HS-27A (cell line): ENCODE data around the gene YTHDC1.
"Not testable (repeated sequence)": the region's sequence is repeated elsewhere in the genome, so short reads cannot be mapped to it uniquely, and the experiment has no call there.

Source experiments
- DNase-seq: peaks from one replicate; pipeline ENCODE4 v3.0.0-alpha.2; 2012; ENCODE audit warnings: low read depth, missing footprints

Gene YTHDC1

GRCh38 chr4:68288393-68288740 lies 61.5 kb downstream of the YTHDC1 start:
- no peak for DNase-seq

- DNase-seq: no peak
Observed at GRCh38 chr4:68287704-68288392, 62.0 kb downstream of the YTHDC1 start.

GRCh38 chr4:68283714-68284113 lies 66.2 kb downstream of the YTHDC1 start:
- DNase-seq: no peak

- no peak for DNase-seq
Observed at GRCh38 chr4:68283095-68283494, 66.8 kb downstream of the YTHDC1 start.

GRCh38 chr4:68281796-68282740 lies 67.8 kb downstream of the YTHDC1 start:
- not testable (repeated sequence) for DNase-seq

- DNase-seq: no peak
Observed at GRCh38 chr4:68278029-68278428, 71.9 kb downstream of the YTHDC1 start.

GRCh38 chr4:68277627-68278026 lies 72.3 kb downstream of the YTHDC1 start:
- DNase-seq: no peak

GRCh38 chr4:68272860-68273259 lies 77.0 kb downstream of the YTHDC1 start:
- DNase-seq: no peak

- DNase-seq: no peak
Observed at GRCh38 chr4:68272380-68272779, 77.5 kb downstream of the YTHDC1 start.

GRCh38 chr4:68271851-68272357 lies 78.0 kb downstream of the YTHDC1 start:
- no peak for DNase-seq

GRCh38 chr4:68267433-68267944 lies 82.4 kb downstream of the YTHDC1 start:
- DNase-seq: no peak

GRCh38 chr4:68264875-68265565 lies 84.9 kb downstream of the YTHDC1 start:
- no peak for DNase-seq
